AG09319 (cell line): ENCODE measurements around the gene ZNF777.
"Not testable (repeated sequence)": the region's sequence is repeated elsewhere in the genome, so short reads cannot be mapped to it uniquely, and the experiment has no call there.

Experiments
- DNase-seq: peaks from one replicate; pipeline ENCODE4 v3.0.0-alpha.2; 2010; ENCODE audit warnings: low read depth; ENCODE audit errors: extremely low read depth
- TF ChIP-seq, protein P1 (sequence below): IDR thresholded peaks from 2 replicates; pipeline ENCODE4 v1.5.1; 2011; ENCODE audit warnings: low read depth, mild to moderate bottlenecking, inconsistent platforms, low read length, moderate library complexity

The ZNF777 gene

DNA sequence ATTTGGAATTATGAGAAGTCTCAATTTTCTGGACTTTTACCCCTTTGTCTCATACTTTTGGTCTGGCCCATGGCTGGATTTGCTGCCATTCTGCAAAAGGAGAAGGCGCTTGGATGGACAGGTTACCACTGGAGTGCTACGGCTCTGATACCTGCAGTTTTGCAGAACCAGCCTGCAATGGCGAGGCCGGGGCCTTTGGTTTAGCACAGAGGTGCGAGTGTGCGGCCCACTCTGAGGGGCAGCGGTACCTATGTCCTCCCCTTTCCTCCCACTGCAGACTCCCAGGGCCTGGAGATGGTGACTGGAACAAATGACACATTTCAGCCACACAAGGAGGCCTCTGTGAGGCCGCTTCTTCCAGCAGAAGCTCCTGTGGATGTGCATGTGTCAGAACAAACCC, 11.9 kb downstream of the ZNF777 start:
- DNase-seq: no peak
- TF ChIP-seq, protein P1, sequence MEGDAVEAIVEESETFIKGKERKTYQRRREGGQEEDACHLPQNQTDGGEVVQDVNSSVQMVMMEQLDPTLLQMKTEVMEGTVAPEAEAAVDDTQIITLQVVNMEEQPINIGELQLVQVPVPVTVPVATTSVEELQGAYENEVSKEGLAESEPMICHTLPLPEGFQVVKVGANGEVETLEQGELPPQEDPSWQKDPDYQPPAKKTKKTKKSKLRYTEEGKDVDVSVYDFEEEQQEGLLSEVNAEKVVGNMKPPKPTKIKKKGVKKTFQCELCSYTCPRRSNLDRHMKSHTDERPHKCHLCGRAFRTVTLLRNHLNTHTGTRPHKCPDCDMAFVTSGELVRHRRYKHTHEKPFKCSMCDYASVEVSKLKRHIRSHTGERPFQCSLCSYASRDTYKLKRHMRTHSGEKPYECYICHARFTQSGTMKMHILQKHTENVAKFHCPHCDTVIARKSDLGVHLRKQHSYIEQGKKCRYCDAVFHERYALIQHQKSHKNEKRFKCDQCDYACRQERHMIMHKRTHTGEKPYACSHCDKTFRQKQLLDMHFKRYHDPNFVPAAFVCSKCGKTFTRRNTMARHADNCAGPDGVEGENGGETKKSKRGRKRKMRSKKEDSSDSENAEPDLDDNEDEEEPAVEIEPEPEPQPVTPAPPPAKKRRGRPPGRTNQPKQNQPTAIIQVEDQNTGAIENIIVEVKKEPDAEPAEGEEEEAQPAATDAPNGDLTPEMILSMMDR: no peak

DNA sequence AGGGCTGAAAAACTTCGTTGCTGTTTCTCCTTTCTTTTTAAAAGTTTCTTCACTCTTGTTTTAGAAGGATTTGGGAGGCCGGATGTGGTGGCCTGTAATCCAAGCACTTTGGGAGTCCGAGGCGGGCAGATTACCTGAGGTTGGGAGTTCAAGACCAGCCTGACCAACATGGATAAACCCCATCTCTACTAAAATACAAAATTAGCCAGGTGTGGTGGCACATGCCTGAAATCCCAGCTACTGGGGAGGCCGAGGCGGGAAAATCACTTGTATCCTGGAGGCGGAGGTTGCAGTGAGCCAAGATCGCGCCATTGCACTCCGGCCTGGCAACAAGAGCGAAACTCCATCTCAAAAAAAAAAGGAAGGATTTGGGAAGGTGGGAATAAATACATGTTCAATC, 14.8 kb downstream of the ZNF777 start:
- DNase-seq: not testable (repeated sequence)

DNA sequence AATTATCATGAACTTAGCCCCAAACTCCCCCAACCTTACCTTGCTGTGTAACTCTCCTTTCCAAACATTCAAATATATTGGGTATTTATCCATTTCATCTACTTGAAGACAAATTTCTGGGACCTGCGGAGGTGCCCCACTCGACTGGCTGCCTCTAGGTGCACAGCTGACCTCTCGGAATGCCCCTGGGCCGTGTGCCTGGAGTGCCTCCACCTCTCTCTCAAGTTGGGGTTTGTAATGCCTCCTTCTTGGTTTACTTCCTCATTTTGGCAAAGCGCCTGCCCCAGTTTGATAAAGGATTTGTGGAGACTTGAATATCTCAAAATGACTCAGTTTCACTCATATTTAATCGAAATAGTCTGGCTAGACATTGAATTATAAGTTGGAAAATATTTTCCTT, 16.6 kb downstream of the ZNF777 start:
- TF ChIP-seq, protein P1: no peak
- DNase-seq: no peak

DNA sequence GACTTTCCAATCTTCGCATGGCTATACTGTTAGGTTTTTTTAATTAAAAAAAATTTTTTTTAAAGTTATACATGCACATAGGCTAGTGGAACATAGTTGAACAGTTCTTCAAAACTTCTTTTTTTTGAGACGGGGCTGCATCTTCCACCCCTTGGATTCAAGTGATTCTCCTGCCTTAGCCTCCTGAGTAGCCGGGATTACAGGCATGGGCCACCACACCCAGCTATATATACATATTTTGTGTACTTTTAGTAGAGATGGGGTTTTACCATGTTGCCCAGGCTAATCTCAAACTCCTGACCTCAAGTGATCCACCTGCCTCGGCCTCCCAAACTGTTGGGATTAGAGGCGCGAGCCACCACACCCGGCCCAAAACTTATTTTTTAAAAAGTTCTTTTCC, 17.3 kb downstream of the ZNF777 start:
- TF ChIP-seq, protein P1: no peak

DNA sequence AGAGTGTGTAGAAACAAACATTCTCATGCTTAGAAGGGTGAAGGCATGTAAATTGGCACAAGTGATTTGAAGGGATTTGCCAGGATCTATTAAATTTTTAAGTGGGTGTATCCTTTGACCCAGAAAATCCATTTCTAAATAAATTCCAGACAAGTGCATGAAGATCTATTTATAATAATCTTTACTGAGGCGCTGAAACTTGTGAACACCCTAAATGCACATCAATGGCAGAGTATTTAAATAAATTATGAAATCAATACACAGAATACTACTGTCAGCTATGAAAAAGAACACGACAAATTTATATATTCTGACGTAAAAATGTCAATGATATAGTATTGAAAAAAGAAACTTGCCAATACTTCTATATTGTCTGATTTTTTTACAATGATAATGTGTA, 17.9 kb downstream of the ZNF777 start:
- no peak for DNase-seq
- TF ChIP-seq, protein P1: no peak

More for the DNA sequence above, 17.3 kb downstream of the ZNF777 start:
- no peak for DNase-seq

DNA sequence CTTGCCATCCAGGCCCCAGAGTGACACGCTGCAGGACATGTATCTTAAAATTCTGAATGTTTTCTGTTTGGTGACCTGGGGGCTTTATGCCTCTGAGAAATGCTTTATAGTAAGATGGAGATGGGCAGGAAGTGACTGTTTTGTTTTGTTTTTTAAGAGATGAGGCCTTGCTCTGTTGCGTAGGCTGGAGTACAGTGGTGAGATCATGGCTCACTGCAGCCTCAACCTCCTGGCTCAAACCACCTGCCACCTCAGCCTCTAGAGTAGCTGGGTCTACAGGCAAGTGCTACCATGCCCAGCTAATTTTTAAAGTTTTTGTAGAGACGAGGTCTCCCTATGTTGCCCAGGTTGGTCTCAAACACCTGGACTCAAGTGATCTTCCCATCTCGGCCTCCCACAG, 20.6 kb downstream of the ZNF777 start:
- no peak for DNase-seq
- TF ChIP-seq, protein P1: no peak

DNA sequence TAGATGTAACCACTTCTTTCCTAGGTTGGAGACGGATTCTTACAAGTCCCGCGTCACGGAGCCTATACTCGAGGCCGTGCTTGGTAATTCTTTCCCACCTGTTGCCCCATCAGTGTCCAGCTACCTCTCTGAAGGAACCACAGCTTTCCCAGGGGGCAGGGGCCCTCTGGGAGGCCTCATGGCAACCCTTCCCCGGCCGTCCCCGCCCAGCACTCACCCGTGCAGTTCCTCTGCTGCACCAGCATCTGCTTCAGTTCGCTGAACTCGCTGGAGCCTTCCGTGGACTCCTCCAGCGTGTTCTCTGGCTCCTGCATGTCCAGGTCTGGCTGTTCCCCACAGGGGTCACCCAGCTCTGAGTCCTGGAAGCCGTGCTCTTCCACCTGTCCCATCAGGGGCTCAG, 24.5 kb downstream of the ZNF777 start:
- DNase-seq: no peak
- TF ChIP-seq, protein P1: no peak

DNA sequence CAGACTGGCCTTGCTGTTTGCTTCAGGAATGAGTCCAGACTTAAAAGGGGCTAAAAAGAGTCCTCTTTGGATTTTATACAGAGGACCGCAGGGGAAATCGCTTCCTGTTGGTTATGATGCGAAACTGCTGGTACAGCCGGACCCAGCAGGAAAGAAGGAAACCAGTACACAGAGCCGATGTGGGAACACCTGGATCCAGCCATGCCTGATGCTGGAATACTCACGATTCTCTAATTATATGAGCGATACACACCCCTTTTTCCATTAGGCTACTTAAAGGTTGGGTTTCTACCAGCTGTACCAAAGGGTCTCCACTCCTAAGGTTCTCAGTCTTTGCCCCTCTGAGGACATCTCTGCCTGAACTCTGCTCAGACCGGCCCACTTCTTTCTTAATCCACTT, 27.7 kb downstream of the ZNF777 start:
- TF ChIP-seq, protein P1: no peak
- no peak for DNase-seq
